NCI-H748 treated with DMSO at 0.1 percent for 48 hours (cell line): ENCODE measurements around the gene PDXDC1.
"Not testable (repeated sequence)": the region's sequence is repeated elsewhere in the genome, so short reads cannot be mapped to it uniquely, and the experiment has no call there.

Experiments used
- DNase-seq: peaks from one replicate; lab custom pipeline; 2025; lab: John Stamatoyannopoulos, UW

Gene PDXDC1

GRCh38 chr16:15016951-15017580 is 42.2 kb downstream of the PDXDC1 start:
- not testable (repeated sequence) for DNase-seq

GRCh38 chr16:15021429-15021828 is 46.6 kb downstream of the PDXDC1 start:
- DNase-seq = not testable (repeated sequence)

GRCh38 chr16:15022194-15022593 is 47.4 kb downstream of the PDXDC1 start:
- not testable (repeated sequence) for DNase-seq

DNA sequence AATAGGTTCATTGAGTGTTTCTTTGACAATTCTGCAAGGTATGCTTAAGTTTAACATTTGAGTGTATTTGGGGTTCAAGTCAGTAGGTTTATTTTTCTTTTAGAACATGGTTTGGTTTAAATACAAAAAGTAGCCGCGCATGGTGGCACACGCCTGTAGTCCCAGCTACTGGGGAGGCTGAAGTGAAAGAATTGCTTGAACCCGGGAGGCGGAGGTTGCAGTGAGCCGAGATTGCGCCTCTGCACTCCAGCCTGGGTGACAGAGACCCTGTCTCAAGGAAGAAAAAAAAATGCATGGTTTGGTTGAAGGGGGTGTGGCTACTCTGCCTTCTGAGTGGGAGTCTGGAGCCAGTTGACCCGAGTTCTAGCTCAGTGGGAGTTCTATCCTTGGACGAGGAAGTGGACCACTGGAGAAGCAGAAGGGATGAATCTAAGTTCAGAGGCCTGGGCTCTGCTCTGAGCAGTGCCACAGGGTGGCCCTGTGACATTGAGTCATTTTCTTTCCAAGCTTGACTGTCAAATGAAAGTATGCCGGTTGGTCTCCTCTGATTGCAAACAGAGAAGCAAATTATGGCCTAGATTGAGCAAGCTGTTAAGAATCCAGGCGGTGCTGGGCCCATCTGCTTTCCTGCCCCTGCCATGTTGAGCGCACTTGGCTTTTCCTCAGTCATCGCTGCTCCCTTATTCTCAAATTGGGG is 48.7 kb downstream of the PDXDC1 start:
- DNase-seq = not testable (repeated sequence)

DNA sequence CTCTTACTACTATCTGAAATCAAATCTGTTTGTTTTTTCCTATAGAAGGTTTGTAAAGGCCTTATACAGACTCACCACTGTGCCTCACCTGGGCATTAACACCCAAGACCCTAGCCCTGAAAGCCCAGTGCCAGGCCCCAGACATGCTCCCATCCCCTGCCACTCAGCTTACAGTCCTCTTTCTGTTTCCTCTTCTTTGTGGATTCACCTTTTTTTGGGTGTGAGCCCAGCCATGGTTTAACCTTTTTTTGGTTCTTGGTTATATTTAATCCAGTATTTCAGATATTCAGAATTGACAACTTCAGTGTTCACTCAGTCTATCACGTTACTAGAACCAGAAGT is 50.0 kb downstream of the PDXDC1 start:
- DNase-seq = not testable (repeated sequence)

DNA sequence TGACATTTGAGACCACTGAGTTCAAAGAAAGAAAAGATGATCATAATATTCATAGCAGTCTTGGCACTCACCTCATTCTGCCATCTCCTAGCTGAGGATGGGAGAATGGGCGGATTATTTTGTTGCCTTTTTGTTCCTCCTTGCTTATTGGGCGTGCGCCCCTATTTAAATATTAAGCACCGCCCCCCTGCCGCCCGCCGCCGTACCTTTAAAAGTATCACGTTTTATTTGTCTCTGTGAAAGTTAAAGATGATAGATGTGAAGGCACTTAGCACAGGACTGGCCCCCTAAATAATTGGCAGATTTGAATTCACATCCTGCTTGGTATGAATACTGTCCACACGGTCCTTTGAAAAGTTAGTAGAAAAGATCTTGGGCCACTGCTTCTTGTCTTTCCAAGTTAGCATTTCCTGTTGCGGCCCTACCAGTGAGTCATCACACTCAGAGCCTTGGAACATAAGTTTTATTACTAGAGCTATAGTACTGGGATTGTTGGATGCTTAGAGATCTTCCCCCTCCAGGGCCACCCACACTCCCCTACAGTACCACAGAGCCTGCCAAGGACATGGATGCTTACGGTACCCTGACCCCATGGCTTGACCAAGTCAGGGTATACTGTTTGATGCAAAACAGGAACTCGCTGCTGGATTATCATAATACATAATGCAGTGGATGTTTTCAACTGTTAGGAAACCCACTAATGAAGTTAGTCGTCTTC is 50.6 kb downstream of the PDXDC1 start:
- DNase-seq = not testable (repeated sequence)

- DNase-seq = not testable (repeated sequence)
Measured at GRCh38 chr16:15027051-15027450, 52.2 kb downstream of the PDXDC1 start.

DNA sequence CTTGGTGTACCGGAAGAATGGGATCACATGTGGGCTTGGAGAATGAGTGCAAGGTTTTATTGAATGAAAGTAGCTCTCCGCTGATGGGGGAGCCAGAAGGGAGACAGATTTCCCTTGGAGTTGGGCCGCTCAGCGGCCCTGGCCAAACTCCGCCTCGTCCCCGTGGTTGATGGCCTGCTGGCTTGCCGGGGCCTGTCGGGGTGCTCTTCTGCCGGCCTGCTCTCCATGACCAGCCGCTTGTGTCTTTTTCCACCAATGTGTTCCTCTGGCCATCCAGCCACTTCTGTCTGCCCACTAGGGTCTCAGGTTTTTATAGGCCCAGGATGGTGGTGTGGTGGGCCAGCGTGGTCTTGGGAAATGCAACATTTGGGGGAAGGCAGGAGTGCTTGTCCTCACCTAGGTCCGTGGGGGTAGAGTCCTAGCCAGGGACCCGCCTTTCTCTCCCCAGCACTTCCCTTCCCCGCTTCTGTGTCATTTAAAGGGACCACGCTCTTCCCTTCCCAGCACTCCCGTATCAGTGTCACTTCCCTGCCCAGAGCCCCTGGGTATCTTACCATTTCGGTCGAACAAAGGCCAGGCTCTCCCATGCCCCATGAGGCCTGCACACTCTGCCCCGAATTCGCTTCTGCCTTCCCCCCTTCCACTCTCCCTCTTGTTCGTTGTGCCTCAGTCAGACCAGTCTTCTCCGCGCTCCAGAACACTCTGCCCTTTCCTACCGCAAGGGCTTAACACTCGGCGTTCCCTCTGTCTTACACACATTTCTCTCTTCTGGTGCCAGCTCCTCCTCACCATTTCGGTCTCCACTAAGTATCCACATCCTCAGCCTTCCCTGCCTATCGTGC is 52.9 kb downstream of the PDXDC1 start:
- not testable (repeated sequence) for DNase-seq

DNA sequence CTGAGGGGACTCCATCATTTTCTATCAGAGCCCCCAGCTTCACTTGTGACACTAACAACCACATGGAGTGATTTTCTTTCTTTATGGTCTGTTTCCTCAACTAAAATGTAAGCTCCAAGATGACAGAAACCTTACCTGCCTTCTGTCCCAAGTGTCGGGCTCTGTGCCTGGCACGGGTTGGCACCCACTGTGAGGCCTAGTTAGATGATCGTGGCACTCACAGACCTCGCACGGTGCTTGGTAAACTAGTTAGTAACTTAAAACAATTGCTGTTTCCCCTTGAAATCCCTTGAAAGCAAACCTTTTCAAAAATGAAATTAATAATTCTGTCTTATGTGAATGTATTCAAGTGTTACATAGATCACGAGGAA is 53.5 kb downstream of the PDXDC1 start:
- DNase-seq = not testable (repeated sequence)

DNA sequence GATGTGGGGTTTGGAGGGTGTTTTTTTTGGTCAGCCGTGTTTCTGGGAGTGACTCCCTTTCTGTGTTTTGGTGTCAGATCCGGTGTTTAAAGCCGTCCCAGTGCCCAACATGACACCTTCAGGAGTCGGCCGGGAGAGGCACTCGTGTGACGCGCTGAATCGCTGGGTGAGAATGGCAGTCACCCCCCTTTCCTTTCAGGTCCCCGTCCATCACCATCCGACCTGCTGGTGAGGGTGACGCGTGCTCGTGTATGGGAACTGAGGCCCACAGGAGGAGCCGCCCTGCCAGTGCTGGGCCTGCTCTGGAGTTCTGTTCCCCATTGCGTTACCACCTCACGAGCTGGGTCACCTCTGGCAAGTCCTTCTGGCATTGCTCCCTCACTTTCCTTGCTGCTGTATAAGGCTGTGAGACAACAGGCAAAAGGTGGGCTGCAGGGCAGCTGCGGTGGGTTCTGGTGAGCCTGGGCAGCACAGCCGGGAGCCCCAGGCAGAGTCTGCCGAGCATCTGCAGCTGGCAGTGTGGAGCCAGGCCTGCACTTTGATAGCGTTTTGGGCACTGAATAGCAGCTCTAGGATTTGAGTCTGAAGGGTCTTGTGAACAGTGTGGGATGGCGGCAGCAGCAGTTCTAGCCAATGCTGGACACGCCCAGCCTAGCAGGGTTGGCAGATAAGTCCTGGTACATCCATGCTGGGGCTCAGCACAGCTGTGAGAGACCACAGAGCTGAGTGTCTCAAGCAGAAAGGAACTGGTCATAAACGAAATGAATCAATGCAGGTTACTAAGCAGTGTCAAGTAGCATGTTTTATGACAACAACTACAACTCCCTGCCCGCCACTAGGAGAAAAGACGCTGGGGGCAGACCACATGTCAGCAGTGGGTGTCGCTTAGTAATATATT is 54.2 kb downstream of the PDXDC1 start:
- not testable (repeated sequence) for DNase-seq

DNA sequence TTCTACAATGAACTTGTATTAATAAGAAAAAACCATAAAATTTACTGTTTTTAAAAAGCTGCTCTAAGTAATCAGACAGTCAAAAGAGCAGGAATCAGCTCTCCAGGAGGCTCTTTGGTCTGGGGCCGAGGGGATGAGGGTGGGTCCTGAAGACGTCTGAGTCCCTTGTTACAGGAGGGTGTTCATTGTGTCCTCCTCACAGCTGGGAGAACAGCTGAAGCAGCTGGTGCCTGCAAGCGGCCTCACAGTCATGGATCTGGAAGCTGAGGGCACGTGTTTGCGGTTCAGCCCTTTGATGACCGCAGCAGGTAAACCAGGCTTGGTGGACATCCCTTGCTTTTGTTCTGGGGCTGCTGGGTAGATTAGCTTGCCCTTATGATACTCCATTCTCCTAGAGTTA is 54.9 kb downstream of the PDXDC1 start:
- not testable (repeated sequence) for DNase-seq

DNA sequence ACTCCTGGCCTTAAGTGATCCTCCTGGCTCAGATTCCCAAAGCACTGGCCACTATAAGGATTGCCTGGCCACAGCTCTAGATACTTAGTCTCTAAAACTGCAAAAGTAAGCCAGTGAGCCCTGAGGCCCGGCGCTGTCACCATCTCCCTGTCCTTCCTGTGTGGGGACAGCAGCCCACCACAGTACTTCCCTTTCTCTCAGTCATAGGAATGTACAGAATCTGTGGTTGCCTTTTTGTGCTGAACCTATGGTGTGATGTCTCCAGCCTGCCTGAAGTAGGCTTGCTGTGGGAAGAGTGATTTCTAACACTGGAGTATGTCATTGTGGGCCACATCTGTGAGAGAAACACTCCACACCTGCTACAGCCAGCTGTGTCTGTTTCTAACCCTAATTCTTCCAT is 56.4 kb downstream of the PDXDC1 start:
- DNase-seq = no peak

GRCh38 chr16:15031586-15031985 is 56.8 kb downstream of the PDXDC1 start:
- no peak for DNase-seq

GRCh38 chr16:15032547-15033308 is 57.9 kb downstream of the PDXDC1 start:
- DNase-seq = no peak

DNA sequence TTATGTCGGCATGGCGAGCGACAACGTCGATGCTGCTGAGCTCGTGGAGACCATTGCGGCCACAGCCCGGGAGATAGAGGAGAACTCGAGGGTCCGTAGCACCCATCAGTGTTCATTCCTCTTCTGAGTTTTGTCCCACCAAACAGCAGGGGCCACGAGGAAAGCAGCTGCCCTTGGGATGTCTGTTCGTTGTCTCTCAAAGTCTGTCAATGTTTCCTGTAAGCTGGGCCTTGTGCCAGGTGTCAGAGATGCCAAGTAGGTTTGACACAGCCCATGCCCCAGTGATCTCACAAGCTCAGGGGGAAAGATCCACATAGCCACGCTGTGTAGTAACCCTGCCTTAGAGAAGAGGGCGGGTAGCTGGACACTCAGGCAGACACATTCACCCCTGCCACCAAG is 58.5 kb downstream of the PDXDC1 start:
- DNase-seq = no peak

- DNase-seq = no peak
Measured at GRCh38 chr16:15034266-15035162, 59.7 kb downstream of the PDXDC1 start.

DNA sequence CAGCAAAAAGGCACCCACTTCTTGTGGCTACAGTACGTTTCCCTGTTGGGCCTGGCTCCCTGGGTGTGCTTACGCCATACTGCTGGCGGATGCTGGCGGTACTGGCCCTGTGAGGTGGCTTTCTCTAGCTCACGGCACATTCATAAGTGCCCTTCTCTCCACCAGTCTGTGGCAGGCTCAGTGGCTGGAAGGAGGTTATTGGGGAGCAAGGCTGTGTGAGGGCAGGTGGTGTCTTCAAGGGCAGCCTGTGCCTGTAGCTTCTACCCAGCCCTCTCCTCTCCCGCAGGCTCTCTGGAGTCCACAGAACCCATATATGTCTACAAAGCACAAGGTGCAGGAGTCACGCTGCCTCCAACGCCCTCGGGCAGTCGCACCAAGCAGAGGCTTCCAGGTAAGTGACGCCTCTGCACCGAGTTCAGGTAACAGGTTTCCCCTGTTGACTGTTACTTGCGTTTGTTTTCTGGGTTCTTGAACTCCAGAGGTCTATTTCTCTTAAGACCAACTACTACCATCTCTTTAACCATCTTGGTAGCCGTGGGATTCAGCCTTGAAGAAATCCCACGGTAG is 60.4 kb downstream of the PDXDC1 start:
- no peak for DNase-seq

GRCh38 chr16:15037003-15037402 is 62.2 kb downstream of the PDXDC1 start:
- DNase-seq = no peak

- no peak for DNase-seq
Measured at GRCh38 chr16:15037745-15038144, 62.9 kb downstream of the PDXDC1 start.
